Measurements from ENCODE around the gene LMO1. TPM values are rescaled to one million over a fixed set of nuclear protein-coding genes. Genes with fewer than 3 reads are reported as not detected.

The LMO1 gene
- polyA plus RNA-seq, 1 donor (not counting 4 experiments of a cell fraction or from before 2014, with no cell fraction given) = 0.08 TPM

GRCh38 chr11:8276528-8276927 is 12.8 kb upstream of the LMO1 start:
- dilution Hi-C loops (cut with MboI; ENCODE audit: extremely low pct_ligation_motif_present, low sequenced_read_pairs) = no loop called here
- H3K9me1 ChIP-seq (ENCODE audit: control insufficient read depth, extremely low read depth, insufficient read depth, low read length) = no peaks in the 10 kb centered on the region
- H4K20me1 ChIP-seq (ENCODE audit: control insufficient read depth, extremely low read depth, insufficient read depth, low read length) = no peaks in the 10 kb centered on the region
- TF ChIP-seq, protein P1, sequence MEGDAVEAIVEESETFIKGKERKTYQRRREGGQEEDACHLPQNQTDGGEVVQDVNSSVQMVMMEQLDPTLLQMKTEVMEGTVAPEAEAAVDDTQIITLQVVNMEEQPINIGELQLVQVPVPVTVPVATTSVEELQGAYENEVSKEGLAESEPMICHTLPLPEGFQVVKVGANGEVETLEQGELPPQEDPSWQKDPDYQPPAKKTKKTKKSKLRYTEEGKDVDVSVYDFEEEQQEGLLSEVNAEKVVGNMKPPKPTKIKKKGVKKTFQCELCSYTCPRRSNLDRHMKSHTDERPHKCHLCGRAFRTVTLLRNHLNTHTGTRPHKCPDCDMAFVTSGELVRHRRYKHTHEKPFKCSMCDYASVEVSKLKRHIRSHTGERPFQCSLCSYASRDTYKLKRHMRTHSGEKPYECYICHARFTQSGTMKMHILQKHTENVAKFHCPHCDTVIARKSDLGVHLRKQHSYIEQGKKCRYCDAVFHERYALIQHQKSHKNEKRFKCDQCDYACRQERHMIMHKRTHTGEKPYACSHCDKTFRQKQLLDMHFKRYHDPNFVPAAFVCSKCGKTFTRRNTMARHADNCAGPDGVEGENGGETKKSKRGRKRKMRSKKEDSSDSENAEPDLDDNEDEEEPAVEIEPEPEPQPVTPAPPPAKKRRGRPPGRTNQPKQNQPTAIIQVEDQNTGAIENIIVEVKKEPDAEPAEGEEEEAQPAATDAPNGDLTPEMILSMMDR (optimal IDR thresholded peaks at IDR 0.05 in 1 of 3, IDR thresholded peaks at IDR 0.05 in 1 of 3, conservative IDR thresholded peaks at IDR 0.05 in 1 of 3; ENCODE audit: extremely low read depth in 1 of 3, insufficient read depth in 2 of 3, low read length in 3 of 3) = no peak
- no peak for FAIRE-seq
- H3K4me3 ChIP-seq (ENCODE audit: control insufficient read depth in 2 of 3, extremely low read depth in 1 of 3, insufficient read depth in 2 of 3, low read depth in 1 of 3, low read length in 3 of 3) = no peak overlapping the region
- peaks cover 19% of the 10 kb centered on the region for H3K4me1 ChIP-seq (ENCODE audit: control insufficient read depth, extremely low read depth, insufficient read depth, low read length)
- H3K36me3 ChIP-seq (ENCODE audit: control insufficient read depth in 2 of 2, extremely low read depth in 1 of 2, insufficient read depth in 2 of 2, low read length in 2 of 2) = no peaks in the 10 kb centered on the region
- no peak overlapping the region for H3K27ac ChIP-seq (ENCODE audit: control insufficient read depth, insufficient read depth, low read length)
- no peak overlapping the region for H2AFZ ChIP-seq (ENCODE audit: control insufficient read depth, low read length)
- no peak for DNase-seq (ENCODE audit: low read depth, low spot score)
- H3K4me2 ChIP-seq (ENCODE audit: control insufficient read depth, extremely low read depth, insufficient read depth, low read depth, low read length) = no peak overlapping the region
- H3K79me2 ChIP-seq (ENCODE audit: control insufficient read depth, insufficient read depth, low read length) = no peaks in the 10 kb centered on the region
- H3K9ac ChIP-seq (ENCODE audit: control insufficient read depth, extremely low read depth, insufficient read depth, low read length) = no peak overlapping the region
- no peaks in the 10 kb centered on the region for H3K27me3 ChIP-seq (ENCODE audit: control insufficient read depth, extremely low read depth, insufficient read depth, low read length)
- no peaks in the 10 kb centered on the region for H3K9me3 ChIP-seq (ENCODE audit: control insufficient read depth, low read depth, low read length)

DNA sequence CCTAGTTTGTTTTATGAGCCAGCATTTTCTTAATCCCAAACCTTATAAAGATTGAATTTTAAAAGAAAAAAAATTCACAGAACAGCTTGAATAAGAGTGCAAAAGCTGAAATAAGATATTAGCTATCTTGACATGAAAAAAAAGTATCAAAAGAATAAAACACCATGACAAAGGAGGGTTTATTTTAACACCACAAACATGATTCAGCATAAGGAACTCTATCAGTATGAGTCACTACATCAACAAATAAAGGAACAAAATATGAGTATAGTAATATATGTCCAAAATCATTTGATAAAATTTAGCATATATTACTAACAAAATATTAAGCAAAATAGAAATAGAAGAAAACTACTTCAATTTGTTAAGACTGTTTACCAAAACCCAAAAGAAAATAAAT is 9.6 kb upstream of the LMO1 start:
- Histone ChIP-seq H3K9me1 (ENCODE audit: control insufficient read depth, extremely low read depth, insufficient read depth, low read length) (no peaks in the 10 kb centered on the region), H3K4me2 (ENCODE audit: control insufficient read depth, extremely low read depth, insufficient read depth, low read depth, low read length) (no peak overlapping the region), H3K79me2 (ENCODE audit: control insufficient read depth, insufficient read depth, low read length) (no peaks in the 10 kb centered on the region), H3K9ac (ENCODE audit: control insufficient read depth, extremely low read depth, insufficient read depth, low read length) (no peak overlapping the region), H3K27me3 (ENCODE audit: control insufficient read depth, extremely low read depth, insufficient read depth, low read length) (peaks cover 27% of the 10 kb centered on the region), H3K36me3 (ENCODE audit: control insufficient read depth in 2 of 2, extremely low read depth in 1 of 2, insufficient read depth in 2 of 2, low read length in 2 of 2) (no peaks in the 10 kb centered on the region), H2AFZ (ENCODE audit: control insufficient read depth, low read length) (no peak overlapping the region), H3K27ac (ENCODE audit: control insufficient read depth, insufficient read depth, low read length) (no peak overlapping the region), H3K9me3 (ENCODE audit: control insufficient read depth, low read depth, low read length) (no peaks in the 10 kb centered on the region), H4K20me1 (ENCODE audit: control insufficient read depth, extremely low read depth, insufficient read depth, low read length) (no peaks in the 10 kb centered on the region), H3K4me3 (ENCODE audit: control insufficient read depth in 2 of 3, extremely low read depth in 1 of 3, insufficient read depth in 2 of 3, low read depth in 1 of 3, low read length in 3 of 3) (no peak overlapping the region), H3K4me1 (ENCODE audit: control insufficient read depth, extremely low read depth, insufficient read depth, low read length) (peaks cover 18% of the 10 kb centered on the region)
- no peak for TF ChIP-seq EZH2 (IDR thresholded peaks at IDR 0.05; ENCODE audit: low read length)
- TF ChIP-seq, protein P1 (optimal IDR thresholded peaks at IDR 0.05 in 1 of 3, IDR thresholded peaks at IDR 0.05 in 1 of 3, conservative IDR thresholded peaks at IDR 0.05 in 1 of 3; ENCODE audit: extremely low read depth in 1 of 3, insufficient read depth in 2 of 3, low read length in 3 of 3) = no peak
- DNase-seq (ENCODE audit: low read depth, low spot score) = no peak
- no peak for FAIRE-seq
- dilution Hi-C loops (cut with MboI; ENCODE audit: extremely low pct_ligation_motif_present, low sequenced_read_pairs) = no loop called here

Measured in keratinocyte (primary cell).